ENCODE measurements around the gene POGLUT2.

The POGLUT2 gene

GRCh38 chr13:102798581-102799425, at the start of gene POGLUT2, which contains the start of gene BIVM:
Gene POGLUT2 (minus strand): TSS chr13:102798976. CDS start chr13:102798670, 306 bp downstream.
Gene BIVM (plus strand): TSS chr13:102799119. CDS start chr13:102807268, 8,149 bp downstream.
- peak; percentile 88 for DNase-seq (ENCODE audit: low spot score)

GRCh38 chr13:102847272-102848234, 48.8 kb upstream of the POGLUT2 start:
- DNase-seq (ENCODE audit: low spot score), result peak; percentile 44

- DNase-seq (ENCODE audit: low spot score), result peak; percentile 44
Observed at GRCh38 chr13:102846261-102847015, 47.7 kb upstream of the POGLUT2 start.

GRCh38 chr13:102845630-102846260, 47.0 kb upstream of the POGLUT2 start, which contains the start of gene ERCC5:
Gene ERCC5 (plus strand): TSS chr13:102846032. CDS start chr13:102846267, 235 bp downstream.
- DNase-seq (ENCODE audit: low spot score), result peak; percentile 93

- DNase-seq (ENCODE audit: low spot score), result no peak
Observed at GRCh38 chr13:102845289-102845629, 46.5 kb upstream of the POGLUT2 start.

- DNase-seq (ENCODE audit: low spot score), result no peak
Observed at GRCh38 chr13:102839462-102839861, 40.7 kb upstream of the POGLUT2 start.

- no peak for DNase-seq (ENCODE audit: low spot score)
Observed at GRCh38 chr13:102838982-102839381, 40.2 kb upstream of the POGLUT2 start.

- DNase-seq (ENCODE audit: low spot score), result no peak
Observed at GRCh38 chr13:102838273-102838672, 39.5 kb upstream of the POGLUT2 start.

- no peak for DNase-seq (ENCODE audit: low spot score)
Observed at GRCh38 chr13:102836471-102836870, 37.7 kb upstream of the POGLUT2 start.

- no peak for DNase-seq (ENCODE audit: low spot score)
Observed at GRCh38 chr13:102830646-102831045, 31.9 kb upstream of the POGLUT2 start.

- DNase-seq (ENCODE audit: low spot score), result no peak
Observed at GRCh38 chr13:102825921-102826706, 27.3 kb upstream of the POGLUT2 start.

GRCh38 chr13:102825400-102825799, 26.6 kb upstream of the POGLUT2 start:
- no peak for DNase-seq (ENCODE audit: low spot score)

- no peak for DNase-seq (ENCODE audit: low spot score)
Observed at GRCh38 chr13:102817907-102818306, 19.1 kb upstream of the POGLUT2 start.

- no peak for DNase-seq (ENCODE audit: low spot score)
Observed at GRCh38 chr13:102817241-102817640, 18.5 kb upstream of the POGLUT2 start.

GRCh38 chr13:102816708-102817107, 17.9 kb upstream of the POGLUT2 start:
- DNase-seq (ENCODE audit: low spot score), result no peak

- no peak for DNase-seq (ENCODE audit: low spot score)
Observed at GRCh38 chr13:102815788-102816187, 17.0 kb upstream of the POGLUT2 start.

GRCh38 chr13:102814793-102815192, 16.0 kb upstream of the POGLUT2 start:
- no peak for DNase-seq (ENCODE audit: low spot score)

GRCh38 chr13:102814025-102814607, 15.3 kb upstream of the POGLUT2 start:
- DNase-seq (ENCODE audit: low spot score), result no peak

- DNase-seq (ENCODE audit: low spot score), result no peak
Observed at GRCh38 chr13:102812611-102813287, 14.0 kb upstream of the POGLUT2 start.

Data from globus pallidus (tissue), 1 donor.